A673 (cell line): ENCODE results near the gene CHST15. TPM values are rescaled to one million over a fixed set of nuclear protein-coding genes. Genes with fewer than 3 reads are reported as not detected.

ENCODE experiments used
- BruUV-seq: library from RNA; stranded (reverse); fragments of 400-500 nt; replicated peaks from 2 replicates; lab custom pipeline; 2021; lab: Mats Ljungman, UMichigan
- CTCF ChIA-PET: fragments of 300-600 bp; sonication (Branson Sonifier 250); formaldehyde crosslinking; loops from one replicate; lab custom pipeline; 2022; ENCODE audit warnings: antibody characterized with exemption; lab: Charles Lee
- POLR2A ChIA-PET: fragments of 300-600 bp; sonication (Branson Sonifier 250); formaldehyde crosslinking; loops from one replicate; lab custom pipeline; 2022; ENCODE audit warnings: antibody characterized with exemption; ENCODE audit not compliant: low non-redundant PET; lab: Charles Lee
- DNase-seq: peaks from one replicate; pipeline ENCODE4 v3.0.0-alpha.2; 2015; ENCODE audit warnings: low spot score
- H3K27ac ChIP-seq: fragments of 200-600 bp; sonication (generic); 2 replicates; pipeline ENCODE4 v1.5.1; 2016; ENCODE audit warnings: mixed run types, low read depth, mild to moderate bottlenecking, mixed read lengths, antibody characterized with exemption, low read length; ENCODE audit not compliant: poor library complexity, severe bottlenecking
- H3K27me3 ChIP-seq: fragments of 200-600 bp; sonication (generic); replicated peaks from 2 replicates; pipeline ENCODE4 v1.6.1; 2017; ENCODE audit warnings: mixed run types, low read depth, mild to moderate bottlenecking, mixed read lengths, antibody characterized with exemption, low read length; ENCODE audit not compliant: insufficient read depth, poor library complexity
- H3K36me3 ChIP-seq: fragments of 200-600 bp; sonication (generic); 2 replicates; pipeline ENCODE4 v1.6.1; 2016; ENCODE audit warnings: mixed run types, mild to moderate bottlenecking, mixed read lengths, antibody characterized with exemption, low read length; ENCODE audit not compliant: insufficient read depth, poor library complexity, severe bottlenecking
- H3K4me1 ChIP-seq: fragments of 200-600 bp; sonication (generic); 2 replicates; pipeline ENCODE4 v1.6.1; 2017; ENCODE audit warnings: mixed run types, mild to moderate bottlenecking, mixed read lengths, antibody characterized with exemption, low read length; ENCODE audit not compliant: insufficient read depth, poor library complexity, severe bottlenecking
- H3K4me3 ChIP-seq: fragments of 200-600 bp; sonication (generic); 2 replicates; pipeline ENCODE4 v1.5.1; 2016; ENCODE audit warnings: low read depth, mixed run types, mild to moderate bottlenecking, mixed read lengths, low read length; ENCODE audit not compliant: poor library complexity, severe bottlenecking
- H3K9me3 ChIP-seq: fragments of 200-600 bp; sonication (generic); 2 replicates; pipeline ENCODE4 v1.6.1; 2016; ENCODE audit warnings: mixed run types, low read depth, mild to moderate bottlenecking, mixed read lengths, antibody characterized with exemption, low read length; ENCODE audit not compliant: poor library complexity, severe bottlenecking
- EZH2 ChIP-seq: fragments of 200-600 bp; sonication (generic); IDR thresholded peaks from 2 replicates; pipeline ENCODE4 v1.6.1; 2017; ENCODE audit warnings: borderline replicate concordance, low read depth, mild to moderate bottlenecking, mixed read lengths, antibody characterized with exemption, low read length; ENCODE audit not compliant: poor library complexity, severe bottlenecking
- intact Hi-C: fragments of 100-400 bp; cut with micrococcal nuclease; formaldehyde crosslinking; loops from one replicate; pipeline ENCODE4 v1.10.0; 2022; ENCODE audit not compliant: unreplicated experiment
- total RNA-seq: library from RNA; stranded (reverse); gene quantifications from 2 replicates; pipeline ENCODE4 v1.2.3, GENCODE V29; 2021
- TF ChIP-seq, protein P1 (sequence below): fragments of 300-800, 200-600 bp; sonication (generic); conservative IDR thresholded peaks from 2 replicates; pipeline ENCODE4 v1.5.1; 2017; ENCODE audit warnings: low read depth, mild to moderate bottlenecking, antibody characterized with exemption, low read length, moderate library complexity, mixed read lengths

CHST15 gene
- total RNA-seq, 1 experiment from 2014 or later, result 1.7 TPM

DNA sequence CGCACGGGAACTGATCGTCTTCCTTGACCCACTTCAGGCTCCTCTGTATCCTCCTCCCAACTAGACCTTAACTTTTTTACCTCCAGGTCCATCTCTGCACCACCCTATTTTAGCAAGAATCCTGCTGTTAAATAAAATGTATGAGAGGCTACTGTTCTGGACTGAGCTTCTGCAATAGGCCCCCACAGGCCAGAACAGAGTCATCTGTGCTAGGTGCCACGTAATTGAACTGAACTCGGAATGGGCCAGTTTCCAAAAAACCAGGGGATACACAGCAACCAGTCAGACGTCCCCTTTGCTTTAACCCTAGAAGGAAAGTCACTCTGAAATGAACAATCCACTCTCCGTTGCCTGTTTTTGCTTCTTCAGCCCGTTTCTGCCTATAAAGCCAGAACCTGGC is 71.3 kb downstream of the CHST15 start:
- Histone ChIP-seq H3K4me3 (no peak overlapping the region), H3K4me1 (no peaks in the 10 kb centered on the region), H3K9me3 (no peaks in the 10 kb centered on the region), H3K27ac (no peak overlapping the region), H3K27me3 (peaks cover 8% of the 10 kb centered on the region), H3K36me3 (no peaks in the 10 kb centered on the region)
- intact Hi-C loops, result no loop called here
- BruUV-seq, result no TSS peak
- ChIA-PET POLR2A (no interaction called here), CTCF (no interaction called here)
- no peak for TF ChIP-seq EZH2
- TF ChIP-seq, protein P1, sequence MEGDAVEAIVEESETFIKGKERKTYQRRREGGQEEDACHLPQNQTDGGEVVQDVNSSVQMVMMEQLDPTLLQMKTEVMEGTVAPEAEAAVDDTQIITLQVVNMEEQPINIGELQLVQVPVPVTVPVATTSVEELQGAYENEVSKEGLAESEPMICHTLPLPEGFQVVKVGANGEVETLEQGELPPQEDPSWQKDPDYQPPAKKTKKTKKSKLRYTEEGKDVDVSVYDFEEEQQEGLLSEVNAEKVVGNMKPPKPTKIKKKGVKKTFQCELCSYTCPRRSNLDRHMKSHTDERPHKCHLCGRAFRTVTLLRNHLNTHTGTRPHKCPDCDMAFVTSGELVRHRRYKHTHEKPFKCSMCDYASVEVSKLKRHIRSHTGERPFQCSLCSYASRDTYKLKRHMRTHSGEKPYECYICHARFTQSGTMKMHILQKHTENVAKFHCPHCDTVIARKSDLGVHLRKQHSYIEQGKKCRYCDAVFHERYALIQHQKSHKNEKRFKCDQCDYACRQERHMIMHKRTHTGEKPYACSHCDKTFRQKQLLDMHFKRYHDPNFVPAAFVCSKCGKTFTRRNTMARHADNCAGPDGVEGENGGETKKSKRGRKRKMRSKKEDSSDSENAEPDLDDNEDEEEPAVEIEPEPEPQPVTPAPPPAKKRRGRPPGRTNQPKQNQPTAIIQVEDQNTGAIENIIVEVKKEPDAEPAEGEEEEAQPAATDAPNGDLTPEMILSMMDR, result no peak
- DNase-seq, result no peak

DNA sequence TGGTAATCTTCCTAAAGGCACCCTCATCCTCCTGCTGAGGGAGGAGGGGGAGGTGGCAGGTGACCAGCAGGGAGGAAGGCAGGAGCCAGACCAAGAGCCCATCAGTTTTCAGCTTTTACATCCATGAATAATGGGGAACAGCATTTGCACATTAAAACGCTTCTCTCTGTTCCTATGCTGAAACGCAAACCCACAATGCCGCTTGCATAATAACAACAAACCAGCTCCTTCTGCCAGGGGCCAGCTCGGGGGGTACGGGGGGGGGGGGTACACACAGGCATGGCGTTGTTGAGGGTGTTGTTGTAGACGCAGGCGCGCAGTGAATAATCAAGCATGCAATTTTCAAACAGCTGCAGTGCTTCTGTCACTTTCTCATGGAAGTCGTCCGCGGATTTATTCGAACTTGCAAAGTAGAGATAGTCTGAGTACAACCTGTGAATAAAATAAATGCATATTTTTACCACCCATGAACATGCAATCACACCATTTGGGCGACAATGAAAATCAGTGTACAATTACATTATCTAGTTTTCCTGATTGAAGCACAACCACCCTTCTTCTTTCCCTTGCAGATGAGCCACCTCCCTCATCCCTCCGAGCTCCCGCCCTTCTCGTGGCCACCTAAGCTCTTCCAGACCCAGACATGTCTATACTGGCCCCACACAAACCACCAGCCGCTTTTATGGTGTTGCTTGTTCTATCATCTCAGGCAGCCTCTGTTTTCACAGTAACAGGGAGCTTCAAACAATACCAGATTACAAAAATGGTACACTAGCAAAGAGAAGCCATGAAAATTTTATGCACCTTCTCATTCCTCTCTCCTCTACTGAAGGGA is 72.2 kb downstream of the CHST15 start:
- BruUV-seq, result no TSS peak
- ChIA-PET CTCF (no interaction called here), POLR2A (no interaction called here)
- intact Hi-C loops, result no loop called here
- Histone ChIP-seq H3K4me1 (no peaks in the 10 kb centered on the region), H3K4me3 (no peak overlapping the region), H3K27ac (no peak overlapping the region), H3K9me3 (no peaks in the 10 kb centered on the region), H3K27me3 (peaks cover 8% of the 10 kb centered on the region), H3K36me3 (no peaks in the 10 kb centered on the region)
- no peak for DNase-seq
- TF ChIP-seq, protein P1, result no peak
- TF ChIP-seq EZH2, result no peak

DNA sequence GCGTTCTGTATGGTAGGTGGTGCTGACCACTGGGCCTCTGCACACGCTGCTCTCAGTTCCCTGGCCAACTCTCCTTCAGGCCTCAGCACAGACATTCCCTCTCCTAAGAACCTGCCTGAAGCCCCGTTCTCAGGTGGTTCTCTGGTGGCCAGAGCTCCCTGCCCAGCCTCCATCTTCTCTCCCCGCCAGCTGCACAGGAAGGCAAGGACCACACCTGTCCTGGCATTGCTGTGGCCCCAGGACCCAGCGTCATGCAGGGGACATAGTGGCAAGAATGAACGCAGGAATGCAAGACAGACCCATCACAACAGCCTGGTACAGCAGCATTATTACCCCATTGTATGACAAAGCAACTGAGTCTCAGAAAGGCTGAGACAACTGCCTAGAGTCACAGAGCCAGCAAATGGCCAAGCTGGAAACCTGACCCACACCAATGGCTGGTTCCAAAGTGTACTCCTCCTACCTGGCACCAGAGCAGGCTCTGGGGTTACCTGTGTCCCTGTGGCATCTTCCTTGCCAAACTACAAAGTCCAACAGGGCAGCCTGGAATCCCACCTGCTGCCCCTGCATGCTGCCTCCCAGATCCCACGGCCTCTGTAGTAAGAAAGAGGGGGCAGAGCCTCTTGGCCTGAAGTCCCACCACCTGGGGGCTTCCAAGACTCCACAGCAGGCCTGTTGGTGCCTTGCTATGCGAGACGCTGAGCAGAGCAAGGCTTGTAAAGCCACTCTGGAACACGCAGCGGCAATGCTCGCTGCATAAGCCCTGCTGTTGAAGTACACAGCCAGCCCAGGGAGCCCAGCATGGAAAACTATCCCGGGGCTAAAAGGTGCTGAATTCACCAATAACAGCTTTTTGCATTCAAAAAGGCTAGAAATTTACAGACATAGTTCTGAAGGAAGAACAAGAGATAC is 73.3 kb downstream of the CHST15 start:
- H3K27ac ChIP-seq, result no peak overlapping the region
- H3K36me3 ChIP-seq, result no peaks in the 10 kb centered on the region
- POLR2A ChIA-PET, result no interaction called here
- no peaks in the 10 kb centered on the region for H3K4me1 ChIP-seq
- H3K4me3 ChIP-seq, result no peak overlapping the region
- CTCF ChIA-PET, result no interaction called here
- no peaks in the 10 kb centered on the region for H3K9me3 ChIP-seq
- peaks cover 8% of the 10 kb centered on the region for H3K27me3 ChIP-seq
- no TSS peak for BruUV-seq
- no peak for DNase-seq
- TF ChIP-seq EZH2, result no peak
- TF ChIP-seq, protein P1, result no peak
- intact Hi-C loops, result no loop called here
